ENCODE measurements around the gene LGI2. TPM values are rescaled to one million over a fixed set of nuclear protein-coding genes. Genes with fewer than 3 reads are reported as not detected.
"Not testable (repeated sequence)": the region's sequence is repeated elsewhere in the genome, so short reads cannot be mapped to it uniquely, and the experiment has no call there.

The LGI2 gene
- total RNA-seq, 4 donors from 2014 or later = 0.05 to 0.31 (median 0.19) TPM

- no peak for TF ChIP-seq POLR2A (IDR thresholded peaks at IDR 0.05)
- intact Hi-C loops (cut with DNase I; ENCODE audit: low total_unique reads) (no loop called here), in situ Hi-C loops (cut with MboI; ENCODE audit: low sequenced_read_pairs in 4 of 4) (no loop called here)
- ATAC-seq = no peak
- Histone ChIP-seq H3K36me3 (no peaks in the 10 kb centered on the region), H3K4me3 (no peak overlapping the region), H3K4me1 (no peaks in the 10 kb centered on the region), H3K27ac (no peak overlapping the region), H3K9me3 (no peaks in the 10 kb centered on the region), H3K27me3 (no peaks in the 10 kb centered on the region)
- DNase-seq = no peak
Measured at GRCh38 chr4:25060241-25060962, 29.7 kb upstream of the LGI2 start.

GRCh38 chr4:25059791-25060190 is 29.0 kb upstream of the LGI2 start:
- no peak overlapping the region for H3K27ac ChIP-seq
- H3K9me3 ChIP-seq = no peaks in the 10 kb centered on the region
- no peaks in the 10 kb centered on the region for H3K36me3 ChIP-seq
- H3K27me3 ChIP-seq = no peaks in the 10 kb centered on the region
- no peaks in the 10 kb centered on the region for H3K4me1 ChIP-seq
- no peak for ATAC-seq
- in situ Hi-C loops (cut with MboI; ENCODE audit: low sequenced_read_pairs in 4 of 4) (no loop called here), intact Hi-C loops (cut with DNase I; ENCODE audit: low total_unique reads) (no loop called here)
- no peak for TF ChIP-seq POLR2A (IDR thresholded peaks at IDR 0.05)
- no peak for TF ChIP-seq CTCF (IDR thresholded peaks at IDR 0.05 in 4 of 5, conservative IDR thresholded peaks at IDR 0.05 in 1 of 5)
- H3K4me3 ChIP-seq = no peak overlapping the region
- no peak for DNase-seq

- Histone ChIP-seq H3K9me3 (no peaks in the 10 kb centered on the region), H3K27me3 (no peaks in the 10 kb centered on the region), H3K36me3 (no peaks in the 10 kb centered on the region), H3K4me1 (no peaks in the 10 kb centered on the region), H3K27ac (no peak overlapping the region), H3K4me3 (no peak overlapping the region)
- in situ Hi-C loops (cut with MboI; ENCODE audit: low sequenced_read_pairs in 4 of 4) = no loop called here
- ATAC-seq (no peak), DNase-seq (no peak)
- TF ChIP-seq POLR2A (IDR thresholded peaks at IDR 0.05) (no peak), CTCF (IDR thresholded peaks at IDR 0.05 in 4 of 5, conservative IDR thresholded peaks at IDR 0.05 in 1 of 5) (no peak)
- intact Hi-C loops (cut with DNase I; ENCODE audit: low total_unique reads) = no loop called here
Measured at GRCh38 chr4:25058796-25059195, 28.1 kb upstream of the LGI2 start.

- TF ChIP-seq CTCF (IDR thresholded peaks at IDR 0.05 in 4 of 5, conservative IDR thresholded peaks at IDR 0.05 in 1 of 5) (no peak), POLR2A (IDR thresholded peaks at IDR 0.05) (no peak)
- Histone ChIP-seq H3K27ac (no peak overlapping the region), H3K4me1 (no peaks in the 10 kb centered on the region), H3K4me3 (no peak overlapping the region), H3K9me3 (no peaks in the 10 kb centered on the region), H3K36me3 (no peaks in the 10 kb centered on the region), H3K27me3 (no peaks in the 10 kb centered on the region)
- in situ Hi-C loops (cut with MboI; ENCODE audit: low sequenced_read_pairs in 4 of 4) = no loop called here
- intact Hi-C loops (cut with DNase I; ENCODE audit: low total_unique reads) = no loop called here
- DNase-seq = no peak
- ATAC-seq = no peak
Measured at GRCh38 chr4:25057299-25057698, 26.6 kb upstream of the LGI2 start.

GRCh38 chr4:25052037-25052436 is 21.3 kb upstream of the LGI2 start:
- DNase-seq; H3K4me3 ChIP-seq; intact Hi-C loops (cut with DNase I; ENCODE audit: low total_unique reads); ATAC-seq; in situ Hi-C loops (cut with MboI; ENCODE audit: low sequenced_read_pairs in 4 of 4); H3K36me3 ChIP-seq; H3K27me3 ChIP-seq; H3K4me1 ChIP-seq; H3K27ac ChIP-seq; H3K9me3 ChIP-seq: not testable (repeated sequence)

GRCh38 chr4:25051534-25051933 is 20.8 kb upstream of the LGI2 start:
- Histone ChIP-seq H3K27me3 (no peaks in the 10 kb centered on the region), H3K4me1 (no peaks in the 10 kb centered on the region), H3K9me3 (no peaks in the 10 kb centered on the region), H3K36me3 (no peaks in the 10 kb centered on the region), H3K27ac (no peak overlapping the region), H3K4me3 (no peak overlapping the region)
- TF ChIP-seq POLR2A (IDR thresholded peaks at IDR 0.05) (no peak), CTCF (IDR thresholded peaks at IDR 0.05 in 4 of 5, conservative IDR thresholded peaks at IDR 0.05 in 1 of 5) (no peak)
- intact Hi-C loops (cut with DNase I; ENCODE audit: low total_unique reads) = no loop called here
- DNase-seq (no peak), ATAC-seq (no peak)
- in situ Hi-C loops (cut with MboI; ENCODE audit: low sequenced_read_pairs in 4 of 4) = no loop called here

All from gastrocnemius medialis (tissue), 4 donors.